Activated CD4-positive, alpha-beta T cell treated with anti-CD3 and anti-CD28 coated beads for 36 hours (primary cell): ENCODE data around the gene PLEKHM3. TPM values are rescaled to one million over a fixed set of nuclear protein-coding genes. Genes with fewer than 3 reads are reported as not detected.

Source experiments
- ATAC-seq: fragments of 200-7000 bp; cut with Tn5 transposase; one replicate; pipeline ENCODE4 v1.10.0; 2021; ENCODE audit warnings: mild to moderate bottlenecking, moderate library complexity
- CTCF ChIA-PET: fragments of 350-600 bp; sonication (Branson Sonifier 250); formaldehyde crosslinking; loops from one replicate; lab custom pipeline; 2021; ENCODE audit warnings: antibody characterized with exemption; lab: Charles Lee
- POLR2A ChIA-PET: fragments of 350-600 bp; sonication (Branson Sonifier 250); formaldehyde crosslinking; loops from one replicate; lab custom pipeline; 2021; ENCODE audit warnings: antibody characterized with exemption, inconsistent platforms; lab: Charles Lee
- DNase-seq: peaks from one replicate; pipeline ENCODE4 v3.0.0-alpha.2; 2020
- H3K27ac Mint-ChIP-seq: one replicate; pipeline ENCODE4 v1.8.0; 2021; ENCODE audit warnings: mixed read lengths
- H3K27me3 Mint-ChIP-seq: one replicate; pipeline ENCODE4 v1.8.0; 2021; ENCODE audit warnings: mixed read lengths
- H3K36me3 Mint-ChIP-seq: one replicate; pipeline ENCODE4 v1.8.0; 2021; ENCODE audit warnings: low read depth, mixed read lengths
- H3K4me1 Mint-ChIP-seq: one replicate; pipeline ENCODE4 v1.8.0; 2021; ENCODE audit warnings: mixed read lengths
- H3K4me3 Mint-ChIP-seq: one replicate; pipeline ENCODE4 v1.8.0; 2021; ENCODE audit warnings: mild to moderate bottlenecking, moderate library complexity, mixed read lengths
- H3K9me3 Mint-ChIP-seq: one replicate; pipeline ENCODE4 v1.8.0; 2021; ENCODE audit warnings: low read depth, mixed read lengths
- intact Hi-C, 2 experiments: fragments of 100-400 bp; cut with DNase I in 1 of 2; cut with micrococcal nuclease in 1 of 2; formaldehyde crosslinking; loops; one replicate each; pipeline versions ENCODE4 v1.14.2 to v1.15.1; 2022 to 2024; cut with DNase I, micrococcal nuclease
- total RNA-seq, 2 experiments: library from RNA; stranded (reverse); gene quantifications; one replicate each; pipeline ENCODE4 v1.2.3, GENCODE V29; 2021

The PLEKHM3 gene
- total RNA-seq, 2 experiments from 2014 or later: 4.5 to 5.2 TPM

DNA sequence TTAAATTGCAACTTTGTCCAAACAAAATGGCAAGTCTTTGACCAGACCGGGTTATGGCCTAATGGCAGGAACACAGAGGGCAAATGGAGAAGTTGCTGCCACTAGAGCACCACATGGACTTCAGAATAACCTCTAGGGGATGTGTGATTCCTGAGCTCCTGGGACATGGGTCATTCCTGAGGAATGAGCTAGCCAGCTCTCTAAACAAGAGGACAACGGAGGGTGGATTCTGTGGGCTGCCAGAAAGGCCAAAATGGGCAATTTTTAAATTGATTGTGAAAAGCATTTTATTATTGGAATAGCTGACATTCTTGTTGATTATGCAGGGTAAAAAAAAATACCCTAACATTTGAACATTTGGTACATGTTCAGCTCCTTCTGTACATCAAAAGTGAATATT, 145.8 kb downstream of the PLEKHM3 start:
- Mint-ChIP-seq H3K36me3 (peaks cover 3% of the 10 kb centered on the region), H3K4me3 (no peak overlapping the region), H3K27me3 (no peaks in the 10 kb centered on the region), H3K4me1 (peaks cover 3% of the 10 kb centered on the region), H3K27ac (no peak overlapping the region), H3K9me3 (no peaks in the 10 kb centered on the region)
- POLR2A ChIA-PET: no interaction called here
- no peak for ATAC-seq
- DNase-seq: no peak
- intact Hi-C loops: no loop called here
- CTCF ChIA-PET: no interaction called here

GRCh38 chr2:207876842-207877535, 148.3 kb downstream of the PLEKHM3 start:
- no peaks in the 10 kb centered on the region for H3K27me3 Mint-ChIP-seq
- no peak overlapping the region for H3K4me3 Mint-ChIP-seq
- H3K4me1 Mint-ChIP-seq: no peaks in the 10 kb centered on the region
- intact Hi-C loops: no loop called here
- no peak for ATAC-seq
- ChIA-PET POLR2A (no interaction called here), CTCF (no interaction called here)
- H3K27ac Mint-ChIP-seq: no peak overlapping the region
- no peaks in the 10 kb centered on the region for H3K36me3 Mint-ChIP-seq
- H3K9me3 Mint-ChIP-seq: no peaks in the 10 kb centered on the region
- no peak for DNase-seq

DNA sequence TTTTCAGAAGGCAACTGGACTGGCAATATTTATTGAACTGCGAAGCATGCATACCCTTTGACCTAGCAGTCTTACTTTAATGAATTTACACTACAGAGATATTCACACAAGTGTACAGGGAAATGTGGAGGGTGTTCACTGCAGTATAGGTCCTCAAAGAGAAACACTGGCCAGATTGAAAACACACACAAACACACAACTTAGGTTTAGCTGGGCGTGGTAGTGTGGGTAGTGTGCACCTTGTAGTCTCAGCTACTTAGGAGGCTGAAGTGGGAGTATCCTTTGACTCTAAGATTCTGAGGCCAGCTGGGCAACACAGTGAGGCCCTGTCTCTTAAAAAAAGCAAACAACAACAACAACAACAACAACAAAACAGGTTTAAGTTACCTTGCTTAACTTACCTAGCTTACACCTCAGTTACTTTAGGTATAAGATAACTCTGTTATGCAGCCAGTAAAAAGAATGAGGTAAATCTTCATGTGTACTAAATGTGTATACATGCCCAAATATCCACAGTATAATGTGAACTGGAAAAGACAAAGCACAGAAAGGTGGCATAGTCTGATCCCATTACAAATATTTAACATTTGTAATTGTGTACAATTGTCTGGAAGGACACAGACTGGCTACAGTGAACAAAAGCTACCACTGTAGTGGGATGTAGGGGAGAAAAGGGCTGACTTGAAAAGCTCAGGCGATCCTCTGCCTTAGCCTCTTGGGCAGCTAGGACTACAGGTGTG, 149.7 kb downstream of the PLEKHM3 start:
- Mint-ChIP-seq H3K27me3 (no peaks in the 10 kb centered on the region), H3K4me3 (no peak overlapping the region), H3K4me1 (no peaks in the 10 kb centered on the region), H3K36me3 (no peaks in the 10 kb centered on the region), H3K27ac (no peak overlapping the region), H3K9me3 (no peaks in the 10 kb centered on the region)
- ChIA-PET CTCF (interaction anchor here (0.6 to 1.2 kb wide), 2 partner anchors 62 to 83 kb away, joined by 3 to 4 read pairs; no protein-coding TSS in a partner anchor), POLR2A (interaction anchor here (0.6 kb wide), 1 partner anchor 95 kb away, joined by 3 read pairs; no protein-coding TSS in a partner anchor)
- intact Hi-C loops: no loop called here
- ATAC-seq (no peak), DNase-seq (no peak)

- no peaks in the 10 kb centered on the region for H3K4me1 Mint-ChIP-seq
- H3K4me3 Mint-ChIP-seq: no peak overlapping the region
- ChIA-PET POLR2A (no interaction called here), CTCF (no interaction called here)
- no peaks in the 10 kb centered on the region for H3K36me3 Mint-ChIP-seq
- intact Hi-C loops: no loop called here
- ATAC-seq (no peak), DNase-seq (no peak)
- H3K27ac Mint-ChIP-seq: no peak overlapping the region
- no peaks in the 10 kb centered on the region for H3K27me3 Mint-ChIP-seq
- no peaks in the 10 kb centered on the region for H3K9me3 Mint-ChIP-seq
These were observed 151.5 kb downstream of the PLEKHM3 start for GRCh38 chr2:207873794-207874193.

GRCh38 chr2:207871911-207872310, 153.4 kb downstream of the PLEKHM3 start:
- H3K4me3 Mint-ChIP-seq: no peak overlapping the region
- H3K27ac Mint-ChIP-seq: no peak overlapping the region
- H3K27me3 Mint-ChIP-seq: no peaks in the 10 kb centered on the region
- no peak for DNase-seq
- no peak for ATAC-seq
- H3K4me1 Mint-ChIP-seq: no peaks in the 10 kb centered on the region
- ChIA-PET POLR2A (no interaction called here), CTCF (no interaction called here)
- H3K9me3 Mint-ChIP-seq: no peaks in the 10 kb centered on the region
- no peaks in the 10 kb centered on the region for H3K36me3 Mint-ChIP-seq
- intact Hi-C loops: no loop called here

DNA sequence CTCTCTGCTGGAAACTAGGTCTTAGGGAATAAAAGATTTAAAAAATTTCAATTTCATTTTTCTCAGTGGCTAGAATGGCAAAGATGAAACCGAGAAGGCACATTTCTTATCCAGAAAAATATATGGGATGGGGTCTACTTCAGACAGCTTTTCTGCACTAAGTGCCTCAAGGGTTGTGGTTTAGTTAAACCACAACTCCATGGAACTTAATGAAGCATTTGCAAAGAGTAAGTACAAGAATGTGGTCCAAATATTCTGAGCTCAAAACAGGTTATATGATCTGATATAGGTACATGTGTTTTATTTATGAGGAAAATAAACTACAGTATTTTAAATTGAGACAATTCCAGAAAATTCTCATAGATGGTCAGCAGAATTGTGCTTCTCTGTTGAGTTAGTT, 153.8 kb downstream of the PLEKHM3 start:
- Mint-ChIP-seq H3K27me3 (no peaks in the 10 kb centered on the region), H3K4me3 (no peak overlapping the region), H3K36me3 (no peaks in the 10 kb centered on the region), H3K4me1 (no peaks in the 10 kb centered on the region), H3K9me3 (no peaks in the 10 kb centered on the region), H3K27ac (no peak overlapping the region)
- ChIA-PET CTCF (interaction anchor here (0.5 kb wide), 1 partner anchor 185 kb away, joined by 5 read pairs; no protein-coding TSS in a partner anchor), POLR2A (no interaction called here)
- DNase-seq (no peak), ATAC-seq (no peak)
- intact Hi-C loops: no loop called here

GRCh38 chr2:207870814-207871213, 154.5 kb downstream of the PLEKHM3 start:
- intact Hi-C loops: no loop called here
- no peaks in the 10 kb centered on the region for H3K4me1 Mint-ChIP-seq
- H3K27me3 Mint-ChIP-seq: no peaks in the 10 kb centered on the region
- CTCF ChIA-PET: interaction anchor here (0.5 kb wide), 1 partner anchor 8 kb away, joined by 3 read pairs; no protein-coding TSS in a partner anchor
- POLR2A ChIA-PET: no interaction called here
- no peaks in the 10 kb centered on the region for H3K9me3 Mint-ChIP-seq
- no peak for ATAC-seq
- DNase-seq: no peak
- no peak overlapping the region for H3K4me3 Mint-ChIP-seq
- no peak overlapping the region for H3K27ac Mint-ChIP-seq
- H3K36me3 Mint-ChIP-seq: no peaks in the 10 kb centered on the region

DNA sequence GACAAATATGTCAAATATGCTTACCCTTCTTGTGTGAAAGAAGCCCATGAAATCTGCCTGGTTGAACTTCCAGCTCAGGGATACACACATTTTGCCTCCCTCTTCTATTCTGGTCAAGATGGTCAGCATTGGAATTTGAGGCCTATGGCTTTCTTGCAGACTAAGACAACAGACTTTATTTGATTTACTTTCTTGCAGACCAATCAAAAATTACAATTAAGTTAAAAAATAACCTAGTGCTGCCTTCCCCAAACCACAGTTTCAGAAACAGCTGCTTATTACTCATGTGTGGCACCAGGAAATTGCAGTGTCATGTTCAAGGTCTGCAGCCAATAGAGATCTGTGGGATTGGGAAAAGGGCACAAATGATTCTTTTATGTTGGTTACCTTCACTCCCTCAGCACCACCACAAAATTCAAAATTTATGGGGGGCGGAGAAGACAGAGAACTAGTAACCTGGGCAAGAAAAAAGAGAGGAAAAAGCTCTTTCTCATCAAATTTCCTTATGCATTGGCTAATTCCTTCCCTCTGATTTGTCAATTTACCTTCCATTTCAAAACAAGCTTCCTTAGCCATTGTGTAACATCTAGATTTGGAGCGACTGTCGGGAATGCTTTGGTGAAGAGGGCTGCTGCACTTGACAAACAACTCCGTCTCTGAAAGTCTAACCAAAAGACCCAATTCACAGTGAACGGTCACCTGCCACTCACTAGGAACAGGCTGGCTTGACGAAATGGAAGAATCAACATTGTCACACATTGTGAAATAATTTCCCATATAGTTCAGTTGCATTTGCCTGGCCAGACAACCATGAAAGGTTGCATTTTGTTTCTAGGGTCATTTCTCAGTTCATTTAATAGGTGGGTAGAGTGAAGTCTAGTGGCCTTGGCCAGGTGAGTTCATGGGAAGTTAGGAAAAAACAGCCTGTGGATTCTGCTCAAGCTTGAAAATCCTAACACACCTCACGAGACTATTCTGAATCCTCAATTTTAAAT, 155.2 kb downstream of the PLEKHM3 start:
- POLR2A ChIA-PET: no interaction called here
- H3K4me1 Mint-ChIP-seq: no peaks in the 10 kb centered on the region
- ATAC-seq (no peak), DNase-seq (no peak)
- no peak overlapping the region for H3K27ac Mint-ChIP-seq
- H3K36me3 Mint-ChIP-seq: no peaks in the 10 kb centered on the region
- intact Hi-C loops: no loop called here
- CTCF ChIA-PET: interaction anchor here (0.5 to 1.4 kb wide), 2 partner anchors 8 to 255 kb away, joined by 3 to 4 read pairs; no protein-coding TSS in a partner anchor
- no peaks in the 10 kb centered on the region for H3K9me3 Mint-ChIP-seq
- H3K4me3 Mint-ChIP-seq: no peak overlapping the region
- no peaks in the 10 kb centered on the region for H3K27me3 Mint-ChIP-seq

DNA sequence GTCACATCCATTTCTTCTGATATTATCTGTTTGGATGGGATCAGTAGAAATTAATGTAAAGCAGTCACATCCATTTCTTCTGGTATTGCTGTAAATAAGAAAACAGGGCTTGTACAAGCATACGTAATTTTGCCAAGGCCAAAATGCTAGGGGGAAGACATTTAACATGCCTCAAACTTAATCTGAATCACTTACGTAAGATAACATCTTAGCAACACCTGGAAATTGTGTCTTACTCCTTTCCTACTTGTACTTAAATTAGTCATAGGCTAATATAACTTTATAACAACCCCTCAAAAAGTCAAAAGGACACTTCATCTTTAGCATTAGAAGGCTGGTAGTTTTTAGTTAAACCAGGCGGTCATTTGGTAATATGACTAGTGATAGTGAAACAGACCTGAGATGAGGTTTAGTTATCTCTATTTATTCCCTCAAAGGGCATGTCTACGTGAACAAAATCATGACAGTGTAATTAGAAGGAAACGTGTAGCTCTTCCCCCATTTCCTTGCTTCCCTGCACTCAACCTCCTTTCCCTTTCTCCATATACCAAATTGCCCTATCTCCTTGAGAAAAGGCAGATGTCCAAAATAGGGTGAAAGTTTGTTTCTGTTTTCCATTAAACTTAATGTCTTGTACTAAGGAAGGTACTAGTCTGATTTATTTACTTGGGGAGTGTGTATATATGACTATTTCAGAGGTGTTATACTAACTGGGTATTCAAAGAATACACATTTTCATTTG, 156.3 kb downstream of the PLEKHM3 start:
- H3K9me3 Mint-ChIP-seq: no peaks in the 10 kb centered on the region
- no peak for ATAC-seq
- CTCF ChIA-PET: interaction anchor here (0.9 to 1.4 kb wide), 2 partner anchors 27 to 256 kb away, joined by 3 to 4 read pairs; no protein-coding TSS in a partner anchor

GRCh38 chr2:207867905-207868304, 157.4 kb downstream of the PLEKHM3 start:
- Mint-ChIP-seq H3K27ac (no peak overlapping the region), H3K9me3 (no peaks in the 10 kb centered on the region), H3K4me3 (no peak overlapping the region), H3K4me1 (no peaks in the 10 kb centered on the region), H3K36me3 (no peaks in the 10 kb centered on the region), H3K27me3 (no peaks in the 10 kb centered on the region)
- ChIA-PET CTCF (no interaction called here), POLR2A (interaction anchor here (0.7 kb wide), 1 partner anchor 75 kb away, joined by 8 read pairs; no protein-coding TSS in a partner anchor)
- ATAC-seq (no peak), DNase-seq (no peak)
- intact Hi-C loops: no loop called here

More for the DNA sequence above, 156.3 kb downstream of the PLEKHM3 start:
- DNase-seq: no peak
- H3K4me3 Mint-ChIP-seq: no peak overlapping the region
- H3K27ac Mint-ChIP-seq: no peak overlapping the region
- intact Hi-C loops: no loop called here
- POLR2A ChIA-PET: interaction anchor here (0.7 kb wide), 1 partner anchor 74 kb away, joined by 8 read pairs; no protein-coding TSS in a partner anchor
- no peaks in the 10 kb centered on the region for H3K36me3 Mint-ChIP-seq
- H3K27me3 Mint-ChIP-seq: no peaks in the 10 kb centered on the region
- H3K4me1 Mint-ChIP-seq: no peaks in the 10 kb centered on the region
